ENCODE data around the gene C19orf73. TPM values are rescaled to one million over a fixed set of nuclear protein-coding genes. Genes with fewer than 3 reads are reported as not detected.

C19orf73 gene
- total RNA-seq = 0.48 TPM in 1 of 2 replicates, not detected in the other

GRCh38 chr19:49118565-49119410 is at the start of gene C19orf73:
Gene C19orf73 (minus strand): TSS chr19:49119143. CDS start chr19:49119022, 121 bp downstream.

DNA sequence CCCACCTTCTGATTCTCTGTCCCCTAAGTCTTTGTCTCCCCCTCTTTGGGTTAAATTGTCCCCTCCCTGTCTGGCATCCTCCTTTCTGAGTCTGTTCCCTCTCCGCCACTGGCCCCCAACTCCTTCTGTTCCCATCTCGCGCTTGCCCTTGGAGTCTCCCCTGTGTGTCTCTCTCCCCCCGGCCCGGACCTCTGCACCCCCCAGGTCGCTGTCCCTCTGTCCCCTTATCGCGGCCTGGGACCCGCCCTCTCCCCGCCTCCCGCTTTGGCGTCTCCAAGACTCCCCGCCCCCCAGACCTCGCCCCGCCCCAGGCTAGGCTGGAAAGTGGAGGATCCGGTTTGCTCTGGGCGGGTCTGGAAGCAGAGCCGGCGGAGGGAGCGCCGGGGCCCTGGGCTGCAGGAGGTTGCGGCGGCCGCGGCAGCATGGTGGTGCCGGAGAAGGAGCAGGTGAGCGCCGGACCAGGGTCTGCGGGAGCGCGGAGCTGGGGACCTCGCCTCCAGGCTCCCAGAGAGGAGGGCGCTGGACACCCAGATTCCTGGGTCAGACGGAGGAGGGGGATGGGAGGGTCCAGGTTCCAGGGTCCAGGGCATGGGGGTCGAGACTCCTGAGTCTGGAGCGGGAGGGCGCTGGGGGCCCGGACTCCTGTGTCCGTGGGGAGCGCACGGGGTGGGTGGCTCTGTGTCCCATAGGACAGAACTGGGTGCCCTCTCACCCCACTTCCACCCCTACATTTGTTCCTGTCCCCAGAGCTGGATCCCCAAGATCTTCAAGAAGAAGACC is 38.7 kb upstream of the C19orf73 start, which contains the start of gene TRPM4:
Gene TRPM4 (plus strand): TSS at position 348 of the 780 bp plus-strand sequence. CDS start 75 bp downstream, at position 423.

GRCh38 chr19:49155005-49155819 is 36.3 kb upstream of the C19orf73 start, which contains the start of gene HRC:
Gene HRC (minus strand): TSS chr19:49155396. CDS start chr19:49155237, 159 bp downstream.

GRCh38 chr19:49119411-49120324 is 725 bp upstream of the C19orf73 start, which contains the start of gene PPFIA3:
Gene PPFIA3 (plus strand): TSS chr19:49119544. CDS start chr19:49127874, 8,330 bp downstream.

DNA sequence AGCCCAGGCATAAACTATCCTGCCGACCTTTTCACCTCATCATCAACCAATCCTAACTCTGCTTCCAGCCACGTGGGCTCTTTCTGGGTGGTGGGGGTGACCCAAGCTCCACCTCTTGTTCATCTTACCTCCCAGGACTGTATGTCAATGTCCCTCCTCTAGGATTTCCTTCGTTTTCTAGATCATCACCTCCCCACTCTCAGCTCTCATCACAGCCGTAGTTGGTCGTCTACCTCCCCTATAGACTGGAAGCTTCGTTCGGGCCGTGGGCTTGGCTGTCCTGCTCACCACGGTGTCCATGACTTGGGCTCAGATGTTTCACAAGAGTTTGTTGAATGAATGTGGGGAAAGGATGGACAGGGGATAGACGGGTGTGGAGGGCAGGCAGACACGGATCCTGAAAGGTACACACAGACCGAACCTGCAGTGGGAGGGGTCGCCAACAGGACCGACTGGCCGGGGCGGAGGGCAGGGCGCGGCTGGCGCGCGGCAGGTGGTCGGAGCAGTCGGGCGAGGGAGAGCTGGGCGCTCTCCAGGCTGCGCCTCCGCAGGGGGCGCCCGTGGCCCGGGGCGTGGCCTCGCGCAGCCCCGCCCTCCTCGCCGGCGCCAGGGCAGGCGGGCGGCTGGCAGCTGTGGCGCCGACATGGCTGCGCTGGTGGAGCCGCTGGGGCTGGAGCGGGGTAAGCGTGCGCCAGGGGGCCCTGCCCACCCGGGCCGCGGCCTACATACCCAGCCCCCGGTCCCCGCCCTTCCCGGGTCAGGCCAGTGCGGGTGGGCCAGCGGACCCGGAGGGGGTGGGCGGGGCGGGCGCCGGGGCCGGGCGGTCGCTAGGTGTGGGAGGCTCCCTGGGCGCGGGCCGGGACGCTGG is 4.9 kb downstream of the C19orf73 start, which contains the start of gene LIN7B:
Gene LIN7B (plus strand): TSS at position 609 of the 868 bp plus-strand sequence. CDS start 35 bp downstream, at position 644.

DNA sequence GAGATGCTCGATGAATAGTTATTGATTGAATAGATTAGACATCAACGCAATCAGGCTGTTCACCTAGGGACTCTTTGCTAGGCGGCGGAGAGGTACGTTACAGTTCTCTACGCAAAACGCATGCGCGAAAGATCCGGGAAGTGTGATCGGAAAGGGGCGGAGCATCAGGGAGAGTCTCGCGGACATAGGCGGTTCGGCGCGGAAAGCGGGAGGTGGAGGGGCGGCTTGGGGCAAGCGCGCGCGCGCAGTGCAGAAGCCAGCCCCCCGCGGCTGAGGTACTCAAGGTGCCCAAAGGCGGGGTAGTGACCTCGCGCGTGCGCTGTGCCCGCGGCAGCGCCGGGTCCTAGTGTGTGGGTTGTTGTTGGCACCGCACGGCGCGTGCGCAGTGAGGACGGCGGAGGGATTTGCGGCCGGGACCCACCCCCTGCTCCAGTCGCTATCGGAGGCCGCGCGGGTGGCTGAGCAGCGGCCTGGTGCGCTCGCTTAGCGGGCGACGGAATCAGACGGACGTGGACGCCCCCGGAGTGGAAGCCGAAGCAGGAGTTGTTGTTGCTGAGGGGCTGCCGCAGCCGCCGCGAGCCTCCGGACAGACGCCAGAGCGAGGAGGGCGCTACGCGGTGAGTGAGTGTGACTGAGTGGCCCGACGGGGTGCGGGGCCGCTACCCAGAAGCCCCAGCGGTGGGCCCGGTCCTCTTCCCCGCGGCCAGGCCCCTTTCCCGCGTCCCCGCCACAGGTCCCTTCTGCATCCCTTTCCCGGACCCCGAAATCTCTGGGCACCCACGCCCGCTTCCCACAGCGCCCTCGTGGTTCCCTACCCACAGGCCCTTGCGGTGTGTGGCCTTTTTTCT is 33.7 kb downstream of the C19orf73 start, which contains the start of gene SNRNP70:
Gene SNRNP70 (plus strand): TSS at position 432 of the 848 bp plus-strand sequence. CDS start 964 bp downstream, outside the sequence.

Small RNA genes within 50 kb of the gene (small RNA-seq; reads per million reads assigned to genes)
- not detected for gene RN7SL708P

Other genes with a start within 250 kb of the C19orf73 start
- gene PPP1R15A, start 246.7 kb downstream of the C19orf73 start, total RNA-seq = 45.4 and 49.8 TPM in 2 replicates
- not detected in 2 replicates for gene TULP2, start 220.4 kb downstream of the C19orf73 start, total RNA-seq
- gene NUCB1, start 218.8 kb downstream of the C19orf73 start, total RNA-seq = 151 and 295 TPM in 2 replicates
- not detected in 2 replicates for gene DHDH, start 185.4 kb downstream of the C19orf73 start, total RNA-seq
- gene BAX, start 164.3 kb downstream of the C19orf73 start, total RNA-seq = 78.0 and 157 TPM in 2 replicates
- 1,333 and 1,656 TPM in 2 replicates for gene FTL, start 153.8 kb downstream of the C19orf73 start, total RNA-seq
- gene GYS1, start 125.8 kb downstream of the C19orf73 start, total RNA-seq = 48.0 and 49.0 TPM in 2 replicates
- gene RUVBL2, start 125.3 kb downstream of the C19orf73 start, total RNA-seq = 210 and 250 TPM in 2 replicates
- gene LHB, start 102.1 kb downstream of the C19orf73 start, total RNA-seq = 0.48 TPM in 1 of 2 replicates, not detected in the other
- gene CGB3, start 94.8 kb downstream of the C19orf73 start, total RNA-seq = not detected in 2 replicates
- not detected in 2 replicates for gene CGB2, start 87.3 kb downstream of the C19orf73 start, total RNA-seq
- gene CGB1, start 82.2 kb downstream of the C19orf73 start, total RNA-seq = not detected in 2 replicates
- gene CGB5, start 75.3 kb downstream of the C19orf73 start, total RNA-seq = not detected in 2 replicates
- not detected in 2 replicates for gene CGB8, start 70.0 kb downstream of the C19orf73 start, total RNA-seq
- 0.10 TPM in 1 of 2 replicates, not detected in the other for gene CGB7, start 61.4 kb downstream of the C19orf73 start, total RNA-seq
- gene NTF4, start 54.3 kb downstream of the C19orf73 start, total RNA-seq = not detected in 2 replicates
- gene KCNA7, start 46.4 kb downstream of the C19orf73 start, total RNA-seq = not detected in 2 replicates
- gene SNRNP70, start 33.7 kb downstream of the C19orf73 start, total RNA-seq = 143 and 171 TPM in 2 replicates
- 0.76 and 2.6 TPM in 2 replicates for gene LIN7B, start 4.8 kb downstream of the C19orf73 start, total RNA-seq
- gene PPFIA3, start 401 bp upstream of the C19orf73 start, total RNA-seq = 2.8 and 4.9 TPM in 2 replicates
- not detected in 2 replicates for gene HRC, start 36.3 kb upstream of the C19orf73 start, total RNA-seq
- 19.7 and 33.6 TPM in 2 replicates for gene TRPM4, start 38.6 kb upstream of the C19orf73 start, total RNA-seq
- 0.96 and 0.98 TPM in 2 replicates for gene SLC6A16, start 206.0 kb upstream of the C19orf73 start, total RNA-seq
- not detected in 2 replicates for gene CD37, start 216.3 kb upstream of the C19orf73 start, total RNA-seq
- gene TEAD2, start 243.3 kb upstream of the C19orf73 start, total RNA-seq = 69.8 and 95.7 TPM in 2 replicates
- 0.98 TPM in 1 of 2 replicates, not detected in the other for gene DKKL1, start 244.7 kb upstream of the C19orf73 start, total RNA-seq

All from vein endothelial cell (primary cell).